Effector memory CD4-positive, alpha-beta T cell (primary cell): ENCODE data around the gene SERP2.

Experiments used
- DNase-seq, 3 donors: peaks; one replicate each; pipeline ENCODE4 v3.0.0-alpha.2; 2020
- H3K27ac ChIP-seq: 2 replicates; pipeline ENCODE4 v1.7.0; 2013; ENCODE audit warnings: mild to moderate bottlenecking, low read length, moderate library complexity; ENCODE audit not compliant: insufficient read depth, poor library complexity, severe bottlenecking
- H3K27me3 ChIP-seq: replicated peaks from 2 replicates; pipeline ENCODE4 v1.7.0; 2013; ENCODE audit warnings: mild to moderate bottlenecking, low read length; ENCODE audit not compliant: insufficient read depth, control insufficient read depth, poor library complexity, severe bottlenecking
- H3K36me3 ChIP-seq: 2 replicates; pipeline ENCODE4 v1.7.0; 2013; ENCODE audit warnings: mild to moderate bottlenecking, low read length, moderate library complexity; ENCODE audit not compliant: control insufficient read depth, insufficient read depth
- H3K4me1 ChIP-seq: 2 replicates; pipeline ENCODE4 v1.7.0; 2013; ENCODE audit warnings: low read length, mild to moderate bottlenecking; ENCODE audit not compliant: control insufficient read depth, insufficient read depth, poor library complexity, severe bottlenecking
- H3K4me3 ChIP-seq: 2 replicates; pipeline ENCODE4 v1.7.0; 2013; ENCODE audit warnings: low read length, low read depth, mild to moderate bottlenecking; ENCODE audit not compliant: insufficient read depth, poor library complexity, severe bottlenecking
- H3K9me3 ChIP-seq: 2 replicates; pipeline ENCODE4 v1.7.0; 2013; ENCODE audit warnings: mild to moderate bottlenecking, low read length, moderate library complexity; ENCODE audit not compliant: control insufficient read depth

Gene SERP2

GRCh38 chr13:44406617-44407016, 33.0 kb downstream of the SERP2 start:
- DNase-seq, result no peak
- Histone ChIP-seq H3K9me3 (no peaks in the 10 kb centered on the region), H3K27me3 (no peaks in the 10 kb centered on the region), H3K4me3 (no peak overlapping the region), H3K36me3 (no peaks in the 10 kb centered on the region), H3K4me1 (no peaks in the 10 kb centered on the region), H3K27ac (no peak overlapping the region)

GRCh38 chr13:44407379-44407778, 33.8 kb downstream of the SERP2 start:
- H3K27ac ChIP-seq, result no peak overlapping the region
- H3K4me1 ChIP-seq, result no peaks in the 10 kb centered on the region

GRCh38 chr13:44407891-44408290, 34.3 kb downstream of the SERP2 start:
- no peak overlapping the region for H3K27ac ChIP-seq
- no peaks in the 10 kb centered on the region for H3K36me3 ChIP-seq
- no peaks in the 10 kb centered on the region for H3K9me3 ChIP-seq
- H3K27me3 ChIP-seq, result no peaks in the 10 kb centered on the region
- no peaks in the 10 kb centered on the region for H3K4me1 ChIP-seq
- no peak for DNase-seq
- no peak overlapping the region for H3K4me3 ChIP-seq

More at GRCh38 chr13:44407379-44407778, 33.8 kb downstream of the SERP2 start:
- no peaks in the 10 kb centered on the region for H3K36me3 ChIP-seq
- H3K27me3 ChIP-seq, result no peaks in the 10 kb centered on the region
- no peak for DNase-seq
- no peaks in the 10 kb centered on the region for H3K9me3 ChIP-seq
- no peak overlapping the region for H3K4me3 ChIP-seq

- H3K27me3 ChIP-seq, result no peaks in the 10 kb centered on the region
- H3K36me3 ChIP-seq, result no peaks in the 10 kb centered on the region
- no peak overlapping the region for H3K4me3 ChIP-seq
- no peaks in the 10 kb centered on the region for H3K9me3 ChIP-seq
- no peak overlapping the region for H3K27ac ChIP-seq
- no peaks in the 10 kb centered on the region for H3K4me1 ChIP-seq
- no peak for DNase-seq
These were observed 36.0 kb downstream of the SERP2 start for GRCh38 chr13:44409595-44409994.

DNA sequence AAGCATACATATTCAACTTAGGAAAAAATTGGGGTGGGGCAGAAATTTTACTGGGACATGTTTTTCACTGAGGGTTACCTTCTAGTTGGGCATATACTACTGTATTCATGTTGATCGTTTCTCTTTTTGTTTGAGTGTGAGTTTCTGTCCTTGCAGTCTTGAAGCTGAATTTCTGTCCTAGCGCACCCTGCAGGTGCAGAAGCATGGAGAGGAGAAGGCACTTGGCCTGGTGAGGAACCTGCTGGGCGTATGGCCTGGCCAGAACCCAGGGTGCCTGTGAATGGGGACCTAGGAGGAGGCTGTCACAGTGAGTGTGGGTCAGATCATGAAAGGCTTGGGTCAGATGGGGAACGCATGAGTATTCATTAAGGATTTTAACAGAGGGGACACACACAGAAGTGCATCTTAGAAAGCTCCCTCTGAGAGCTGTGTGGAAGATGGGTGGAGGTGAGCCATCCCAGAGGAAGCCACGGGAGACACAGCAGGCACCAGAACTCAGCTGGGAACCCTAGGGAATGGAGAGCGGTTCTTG, 36.8 kb downstream of the SERP2 start:
- DNase-seq, result no peak
- H3K27ac ChIP-seq, result no peak overlapping the region
- H3K4me3 ChIP-seq, result no peak overlapping the region
- H3K36me3 ChIP-seq, result no peaks in the 10 kb centered on the region
- H3K27me3 ChIP-seq, result no peaks in the 10 kb centered on the region
- H3K9me3 ChIP-seq, result no peaks in the 10 kb centered on the region
- H3K4me1 ChIP-seq, result no peaks in the 10 kb centered on the region

DNA sequence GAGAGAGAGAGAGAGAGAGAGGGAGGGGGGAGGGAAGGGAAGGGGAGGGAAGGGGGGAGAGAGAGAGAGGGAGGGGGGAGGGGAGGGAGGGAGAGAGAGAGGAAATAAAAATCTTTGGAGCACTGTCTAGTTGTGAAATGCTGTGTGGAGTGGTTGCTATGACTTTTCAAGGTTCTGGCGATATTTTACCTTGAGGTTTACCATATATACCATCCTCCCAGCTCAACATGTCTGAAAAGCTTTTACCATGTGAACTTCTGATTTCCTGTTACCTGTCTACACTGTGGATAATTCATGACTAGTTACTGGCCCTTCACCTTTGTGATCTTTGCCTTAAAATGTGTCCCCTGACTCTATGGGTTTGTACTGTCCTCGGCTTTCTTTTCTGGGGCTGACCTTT, 38.2 kb downstream of the SERP2 start:
- Histone ChIP-seq H3K9me3 (no peaks in the 10 kb centered on the region), H3K27ac (no peak overlapping the region), H3K4me1 (no peaks in the 10 kb centered on the region), H3K4me3 (no peak overlapping the region), H3K27me3 (no peaks in the 10 kb centered on the region), H3K36me3 (no peaks in the 10 kb centered on the region)
- no peak for DNase-seq

DNA sequence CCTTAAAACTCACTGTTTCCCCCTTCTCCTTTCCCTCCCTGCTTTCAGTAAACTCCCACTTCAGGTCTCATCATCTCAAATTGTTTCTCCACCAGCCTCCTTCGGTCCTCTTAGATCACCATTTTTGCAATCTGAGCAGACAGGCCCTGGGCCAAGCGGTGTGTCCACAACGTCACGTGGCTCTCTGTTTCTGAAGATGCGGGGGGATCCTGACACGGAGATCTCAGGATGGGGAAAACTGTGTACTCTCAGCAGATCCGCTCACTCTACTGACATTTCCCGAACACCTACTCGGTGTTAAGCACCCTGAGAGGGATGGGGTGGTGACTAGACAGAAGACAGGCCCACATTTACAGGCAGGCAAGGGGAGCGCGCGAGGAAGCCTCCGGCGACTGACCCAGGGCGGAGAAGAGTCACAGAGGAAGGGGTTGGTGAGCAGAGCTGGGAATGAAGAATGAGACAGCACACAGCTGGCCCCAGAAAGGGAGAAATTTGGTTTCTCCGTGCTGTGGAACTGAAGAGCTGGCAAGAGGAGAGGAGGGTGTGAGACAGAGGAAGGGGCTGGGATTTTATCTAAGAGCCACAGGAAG, 38.8 kb downstream of the SERP2 start:
- no peaks in the 10 kb centered on the region for H3K4me1 ChIP-seq
- H3K9me3 ChIP-seq, result no peaks in the 10 kb centered on the region
- H3K27me3 ChIP-seq, result no peaks in the 10 kb centered on the region
- no peak overlapping the region for H3K4me3 ChIP-seq
- H3K27ac ChIP-seq, result no peak overlapping the region
- no peaks in the 10 kb centered on the region for H3K36me3 ChIP-seq
- DNase-seq, result no peak

- H3K27ac ChIP-seq, result no peak overlapping the region
- no peaks in the 10 kb centered on the region for H3K27me3 ChIP-seq
- H3K4me3 ChIP-seq, result no peak overlapping the region
- no peaks in the 10 kb centered on the region for H3K36me3 ChIP-seq
- H3K9me3 ChIP-seq, result no peaks in the 10 kb centered on the region
- H3K4me1 ChIP-seq, result no peaks in the 10 kb centered on the region
- no peak for DNase-seq
These were observed 39.5 kb downstream of the SERP2 start for GRCh38 chr13:44413095-44413494.

DNA sequence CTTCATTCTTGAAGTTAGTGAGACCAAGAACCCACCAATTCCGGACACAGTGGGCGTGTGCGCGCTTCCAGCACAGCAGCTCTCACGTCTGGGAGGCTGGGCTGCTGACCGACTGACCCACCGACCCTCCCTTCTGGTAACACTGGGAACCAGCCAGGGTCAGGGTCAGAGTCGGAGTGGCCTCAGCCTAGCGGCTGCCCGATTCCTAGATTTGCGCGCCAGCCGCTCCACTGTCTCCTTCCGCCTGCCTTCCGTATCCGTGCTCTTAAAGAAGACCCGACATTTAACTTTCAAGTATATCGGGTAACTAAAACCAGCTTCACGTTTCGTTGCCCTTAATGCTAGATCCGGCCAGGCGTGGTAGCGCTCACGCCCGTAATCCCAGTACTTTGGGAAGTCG, 41.1 kb downstream of the SERP2 start:
- Histone ChIP-seq H3K4me1 (no peaks in the 10 kb centered on the region), H3K36me3 (no peaks in the 10 kb centered on the region), H3K27ac (no peak overlapping the region), H3K27me3 (no peaks in the 10 kb centered on the region), H3K9me3 (no peaks in the 10 kb centered on the region), H3K4me3 (no peak overlapping the region)
- DNase-seq, result no peak

GRCh38 chr13:44415815-44416214, 42.2 kb downstream of the SERP2 start:
- no peaks in the 10 kb centered on the region for H3K9me3 ChIP-seq
- no peaks in the 10 kb centered on the region for H3K36me3 ChIP-seq
- H3K4me3 ChIP-seq, result no peak overlapping the region

More at GRCh38 chr13:44415815-44416214, 42.2 kb downstream of the SERP2 start:
- DNase-seq, result no peak
- Histone ChIP-seq H3K27me3 (no peaks in the 10 kb centered on the region), H3K4me1 (no peaks in the 10 kb centered on the region), H3K27ac (no peak overlapping the region)
